ENCODE results near the gene TRPC4AP. TPM values are rescaled to one million over a fixed set of nuclear protein-coding genes. Genes with fewer than 3 reads are reported as not detected.
A peak's percentile ranks its signal among the peaks of the same experiment; 100 is the strongest.

The TRPC4AP gene
- total RNA-seq, 1 donor from 2014 or later: 30.3 TPM

GRCh38 chr20:35133031-35133430, 40.4 kb upstream of the TRPC4AP start:
- no peak for DNase-seq (ENCODE audit: low read depth)
- TF ChIP-seq, protein P1, sequence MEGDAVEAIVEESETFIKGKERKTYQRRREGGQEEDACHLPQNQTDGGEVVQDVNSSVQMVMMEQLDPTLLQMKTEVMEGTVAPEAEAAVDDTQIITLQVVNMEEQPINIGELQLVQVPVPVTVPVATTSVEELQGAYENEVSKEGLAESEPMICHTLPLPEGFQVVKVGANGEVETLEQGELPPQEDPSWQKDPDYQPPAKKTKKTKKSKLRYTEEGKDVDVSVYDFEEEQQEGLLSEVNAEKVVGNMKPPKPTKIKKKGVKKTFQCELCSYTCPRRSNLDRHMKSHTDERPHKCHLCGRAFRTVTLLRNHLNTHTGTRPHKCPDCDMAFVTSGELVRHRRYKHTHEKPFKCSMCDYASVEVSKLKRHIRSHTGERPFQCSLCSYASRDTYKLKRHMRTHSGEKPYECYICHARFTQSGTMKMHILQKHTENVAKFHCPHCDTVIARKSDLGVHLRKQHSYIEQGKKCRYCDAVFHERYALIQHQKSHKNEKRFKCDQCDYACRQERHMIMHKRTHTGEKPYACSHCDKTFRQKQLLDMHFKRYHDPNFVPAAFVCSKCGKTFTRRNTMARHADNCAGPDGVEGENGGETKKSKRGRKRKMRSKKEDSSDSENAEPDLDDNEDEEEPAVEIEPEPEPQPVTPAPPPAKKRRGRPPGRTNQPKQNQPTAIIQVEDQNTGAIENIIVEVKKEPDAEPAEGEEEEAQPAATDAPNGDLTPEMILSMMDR (IDR thresholded peaks at IDR 0.05; ENCODE audit: insufficient read depth, low read length, severe bottlenecking): no peak
- FAIRE-seq: no peak
- H3K4me3 ChIP-seq (ENCODE audit: low read depth, low read length): no peak overlapping the region
- H3K27me3 ChIP-seq (ENCODE audit: control insufficient read depth, insufficient read depth, low read length): no peaks in the 10 kb centered on the region
- H3K36me3 ChIP-seq (ENCODE audit: control insufficient read depth, insufficient read depth, low read length): peaks cover 7% of the 10 kb centered on the region

DNA sequence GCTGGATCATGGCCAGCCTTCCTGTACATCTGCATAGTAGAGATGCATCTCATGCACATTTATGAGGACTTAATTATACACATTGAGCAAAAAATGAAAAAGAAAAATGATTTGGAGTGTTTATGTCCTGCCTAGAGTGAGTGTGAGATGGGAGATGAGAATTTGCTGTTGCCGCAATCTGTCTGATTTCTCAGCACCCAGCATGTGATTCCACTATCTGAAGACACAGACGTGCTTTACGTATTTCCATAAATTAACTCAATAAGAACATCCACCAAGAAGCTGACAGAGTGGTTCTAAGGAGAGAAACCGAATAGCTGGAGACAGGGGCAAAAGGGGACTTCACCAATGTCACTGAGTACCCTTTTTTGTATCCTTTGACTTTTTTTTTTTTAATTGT, 39.3 kb upstream of the TRPC4AP start:
- Histone ChIP-seq H3K36me3 (ENCODE audit: control insufficient read depth, insufficient read depth, low read length) (peaks cover 6% of the 10 kb centered on the region), H3K4me3 (ENCODE audit: low read depth, low read length) (no peak overlapping the region), H3K27me3 (ENCODE audit: control insufficient read depth, insufficient read depth, low read length) (no peaks in the 10 kb centered on the region)
- DNase-seq (ENCODE audit: low read depth): no peak
- no peak for FAIRE-seq
- TF ChIP-seq, protein P1 (IDR thresholded peaks at IDR 0.05; ENCODE audit: insufficient read depth, low read length, severe bottlenecking): no peak

DNA sequence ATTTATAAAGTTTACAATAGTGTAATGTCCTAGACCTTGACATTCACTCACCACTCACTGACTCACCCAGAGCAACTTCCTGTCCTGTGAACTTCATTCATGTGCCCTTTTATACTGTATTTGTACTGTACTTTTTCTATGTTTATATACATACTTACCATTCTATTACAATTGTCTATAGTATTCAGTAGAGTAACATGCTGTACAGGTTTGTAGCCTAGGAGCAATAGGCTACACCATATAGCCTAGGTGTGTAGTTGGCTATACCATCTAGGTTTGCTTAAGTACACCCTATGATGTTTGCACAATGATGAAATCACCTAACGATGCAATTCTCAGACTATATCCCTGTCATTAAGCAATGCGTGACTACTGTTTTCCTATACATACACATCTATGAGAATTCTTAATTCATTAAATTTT, 37.1 kb upstream of the TRPC4AP start:
- no peaks in the 10 kb centered on the region for H3K27me3 ChIP-seq (ENCODE audit: control insufficient read depth, insufficient read depth, low read length)
- peaks cover 12% of the 10 kb centered on the region for H3K36me3 ChIP-seq (ENCODE audit: control insufficient read depth, insufficient read depth, low read length)
- TF ChIP-seq, protein P1 (IDR thresholded peaks at IDR 0.05; ENCODE audit: insufficient read depth, low read length, severe bottlenecking): no peak
- H3K4me3 ChIP-seq (ENCODE audit: low read depth, low read length): no peak overlapping the region
- peak; percentile 94 for DNase-seq (ENCODE audit: low read depth)
- no peak for FAIRE-seq

DNA sequence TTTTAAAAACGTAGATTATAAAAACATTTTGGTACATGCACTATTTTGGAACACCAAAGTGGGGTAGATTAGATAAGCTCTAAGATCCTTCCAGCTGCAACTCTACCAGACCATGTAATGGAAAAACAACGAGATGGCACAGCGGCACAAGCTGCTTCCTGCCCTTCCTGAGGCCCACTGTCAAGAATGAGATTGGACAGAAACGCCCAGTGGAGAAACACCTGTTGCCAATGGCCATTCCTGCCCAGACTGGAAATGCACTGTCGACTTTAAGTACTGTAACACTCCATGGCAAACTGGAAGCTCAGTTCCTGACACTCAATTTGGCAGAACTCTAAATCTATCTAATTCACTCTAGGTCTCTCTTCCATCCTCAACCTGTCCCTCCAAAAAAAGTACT, 33.1 kb upstream of the TRPC4AP start:
- TF ChIP-seq, protein P1 (IDR thresholded peaks at IDR 0.05; ENCODE audit: insufficient read depth, low read length, severe bottlenecking): no peak
- DNase-seq (ENCODE audit: low read depth) (no peak), FAIRE-seq (no peak)
- Histone ChIP-seq H3K36me3 (ENCODE audit: control insufficient read depth, insufficient read depth, low read length) (peaks cover 12% of the 10 kb centered on the region), H3K27me3 (ENCODE audit: control insufficient read depth, insufficient read depth, low read length) (no peaks in the 10 kb centered on the region), H3K4me3 (ENCODE audit: low read depth, low read length) (no peak overlapping the region)

DNA sequence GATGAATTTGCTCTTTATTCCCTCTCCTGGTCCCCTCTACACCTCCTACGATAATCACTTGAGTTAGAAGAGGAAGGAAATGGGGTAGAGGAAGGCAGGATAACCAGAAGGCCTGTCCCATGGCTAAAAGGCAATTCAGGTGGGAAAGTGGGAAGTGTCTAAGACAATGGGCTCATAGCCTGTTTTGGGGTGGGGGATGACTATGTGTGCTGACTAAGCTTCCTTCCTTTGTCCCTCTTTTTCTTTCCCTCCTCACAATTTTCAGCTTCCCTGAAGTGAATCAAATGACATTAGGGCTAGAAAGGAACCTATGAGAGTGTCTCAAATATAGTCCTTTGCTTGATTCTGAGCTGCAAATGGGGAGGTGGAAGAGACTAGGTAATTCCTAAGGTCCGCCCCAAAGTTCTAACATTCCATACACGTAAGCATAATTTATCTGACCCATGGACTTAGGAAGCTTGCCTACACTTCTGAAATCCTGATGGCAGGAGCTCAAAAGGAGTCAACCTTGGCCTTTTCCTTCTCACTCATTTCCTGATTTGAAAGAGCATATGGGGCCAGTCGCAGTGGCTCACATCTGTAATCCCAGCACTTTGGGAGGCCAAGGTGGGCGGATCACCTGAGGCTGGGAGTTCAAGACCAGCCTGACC, 30.3 kb upstream of the TRPC4AP start:
- TF ChIP-seq, protein P1 (IDR thresholded peaks at IDR 0.05; ENCODE audit: insufficient read depth, low read length, severe bottlenecking): no peak
- DNase-seq (ENCODE audit: low read depth): no peak
- Histone ChIP-seq H3K4me3 (ENCODE audit: low read depth, low read length) (no peak overlapping the region), H3K36me3 (ENCODE audit: control insufficient read depth, insufficient read depth, low read length) (peaks cover 14% of the 10 kb centered on the region), H3K27me3 (ENCODE audit: control insufficient read depth, insufficient read depth, low read length) (no peaks in the 10 kb centered on the region)
- FAIRE-seq: no peak

DNA sequence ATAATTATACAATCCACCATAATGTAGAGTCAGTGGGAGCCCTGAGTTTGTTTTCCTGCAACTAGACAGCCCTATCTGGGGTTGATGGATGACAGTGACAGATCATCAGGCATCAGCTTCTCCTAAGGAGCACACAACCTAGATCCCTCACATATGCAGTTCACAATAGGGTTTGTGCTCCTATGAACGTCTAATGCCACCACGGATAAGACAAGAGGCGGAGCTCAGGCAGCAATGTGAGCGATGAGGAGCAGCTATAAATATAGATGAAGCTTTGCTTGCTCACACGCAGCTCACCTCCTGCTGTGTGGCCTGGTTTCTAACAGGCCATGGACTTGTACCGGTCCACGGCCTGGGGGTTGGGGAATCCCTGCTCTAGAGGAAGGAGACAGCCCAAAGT, 28.6 kb upstream of the TRPC4AP start:
- TF ChIP-seq, protein P1 (IDR thresholded peaks at IDR 0.05; ENCODE audit: insufficient read depth, low read length, severe bottlenecking): no peak
- no peak overlapping the region for H3K4me3 ChIP-seq (ENCODE audit: low read depth, low read length)
- H3K27me3 ChIP-seq (ENCODE audit: control insufficient read depth, insufficient read depth, low read length): no peaks in the 10 kb centered on the region
- FAIRE-seq (no peak), DNase-seq (ENCODE audit: low read depth) (no peak)
- peaks cover 13% of the 10 kb centered on the region for H3K36me3 ChIP-seq (ENCODE audit: control insufficient read depth, insufficient read depth, low read length)
